ENCODE results near the gene CACNA1C. TPM values are rescaled to one million over a fixed set of nuclear protein-coding genes. Genes with fewer than 3 reads are reported as not detected.
A peak's percentile ranks its signal among the peaks of the same experiment; 100 is the strongest.

Gene CACNA1C
- total and polyA plus RNA-seq, 8 donors = 0.31 to 55.8 (median 7.2) TPM

GRCh38 chr12:2336409-2336829, 283.6 kb downstream of the CACNA1C start:
- TF ChIP-seq POLR2AphosphoS5 (IDR thresholded peaks at IDR 0.05) (peak; percentile 21 to 80 (median 59)), EP300 (IDR thresholded peaks at IDR 0.05) (no peak)
- Histone ChIP-seq H3K27ac (peak overlapping the region; percentile 1 to 87 (median 70)), H3K27me3 (no peaks in the 10 kb centered on the region), H3K9me3 (no peaks in the 10 kb centered on the region), H3K36me3 (no peaks in the 10 kb centered on the region), H3K4me3 (no peak overlapping the region), H3K4me1 (peaks cover 6 to 54% (median 32%) of the 10 kb centered on the region in 4 donors)
- intact Hi-C loops (cut with DNase I; ENCODE audit: low total_unique reads) = no loop called here
- WGBS, 5 donors = 38 to 57% (median 54%) methylated on average over 5 of the region's 5 CpGs
- peak in 1 of 2 donors; percentile 42 for DNase-seq

DNA sequence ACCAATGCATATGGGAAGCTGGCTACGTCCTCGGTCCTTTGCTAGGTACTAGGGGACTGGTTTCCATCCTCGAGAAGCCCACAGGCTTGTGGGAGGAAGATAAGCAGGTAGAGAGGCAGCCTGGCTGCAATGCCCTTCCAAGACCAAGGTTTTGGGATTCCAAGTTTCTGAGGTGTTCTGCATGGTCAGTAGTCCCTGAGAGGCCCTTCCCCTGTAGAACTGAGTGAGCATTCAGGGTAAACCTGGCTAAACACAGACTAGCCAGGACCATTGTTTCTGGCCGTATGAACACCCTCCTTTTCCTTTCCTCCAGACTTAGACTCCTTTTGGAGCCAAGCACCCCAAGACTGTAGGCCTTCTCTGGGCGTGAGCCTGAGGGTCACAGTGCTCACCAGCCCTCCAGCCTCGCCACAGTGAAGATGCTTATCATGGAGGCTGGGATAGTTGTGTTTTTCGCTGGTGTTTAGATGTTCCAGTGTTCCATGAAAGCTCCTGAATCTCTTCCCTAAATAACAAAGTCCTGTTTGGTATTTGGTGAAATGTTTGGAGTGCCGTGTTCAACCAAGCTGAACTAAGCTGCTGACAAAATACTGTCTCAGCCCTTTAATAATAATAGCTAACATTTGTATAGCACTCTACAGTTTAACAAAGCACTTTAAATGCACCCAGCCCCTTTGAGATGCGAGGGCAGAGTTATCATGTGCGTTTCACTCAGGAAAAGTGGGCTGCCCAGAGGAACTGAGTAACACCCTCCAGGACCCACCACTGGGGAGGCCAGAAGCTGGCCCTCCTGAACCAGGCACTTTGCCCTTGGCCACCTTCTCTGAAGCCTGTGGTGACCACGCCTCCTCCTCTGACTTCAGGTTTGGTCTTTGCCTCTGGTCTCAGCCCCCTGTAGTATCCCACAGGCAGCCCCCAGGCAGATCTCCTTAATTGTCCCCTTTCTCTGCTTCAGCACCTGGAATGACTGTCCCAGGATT, 284.5 kb downstream of the CACNA1C start:
- no peak overlapping the region for H3K4me3 ChIP-seq
- DNase-seq = no peak
- intact Hi-C loops (cut with DNase I; ENCODE audit: low total_unique reads) = no loop called here
- TF ChIP-seq POLR2AphosphoS5 (IDR thresholded peaks at IDR 0.05) (no peak), POLR2A (IDR thresholded peaks at IDR 0.05) (no peak), EP300 (IDR thresholded peaks at IDR 0.05) (no peak)
- TF ChIP-seq, protein P1, sequence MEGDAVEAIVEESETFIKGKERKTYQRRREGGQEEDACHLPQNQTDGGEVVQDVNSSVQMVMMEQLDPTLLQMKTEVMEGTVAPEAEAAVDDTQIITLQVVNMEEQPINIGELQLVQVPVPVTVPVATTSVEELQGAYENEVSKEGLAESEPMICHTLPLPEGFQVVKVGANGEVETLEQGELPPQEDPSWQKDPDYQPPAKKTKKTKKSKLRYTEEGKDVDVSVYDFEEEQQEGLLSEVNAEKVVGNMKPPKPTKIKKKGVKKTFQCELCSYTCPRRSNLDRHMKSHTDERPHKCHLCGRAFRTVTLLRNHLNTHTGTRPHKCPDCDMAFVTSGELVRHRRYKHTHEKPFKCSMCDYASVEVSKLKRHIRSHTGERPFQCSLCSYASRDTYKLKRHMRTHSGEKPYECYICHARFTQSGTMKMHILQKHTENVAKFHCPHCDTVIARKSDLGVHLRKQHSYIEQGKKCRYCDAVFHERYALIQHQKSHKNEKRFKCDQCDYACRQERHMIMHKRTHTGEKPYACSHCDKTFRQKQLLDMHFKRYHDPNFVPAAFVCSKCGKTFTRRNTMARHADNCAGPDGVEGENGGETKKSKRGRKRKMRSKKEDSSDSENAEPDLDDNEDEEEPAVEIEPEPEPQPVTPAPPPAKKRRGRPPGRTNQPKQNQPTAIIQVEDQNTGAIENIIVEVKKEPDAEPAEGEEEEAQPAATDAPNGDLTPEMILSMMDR (IDR thresholded peaks at IDR 0.05) = no peak
- H3K27me3 ChIP-seq = no peaks in the 10 kb centered on the region
- no peaks in the 10 kb centered on the region for H3K9me3 ChIP-seq
- H3K36me3 ChIP-seq = no peaks in the 10 kb centered on the region
- WGBS, 5 donors = 86 to 92% (median 91%) methylated on average over 11 of the region's 11 CpGs
- peaks cover 10 to 63% (median 38%) of the 10 kb centered on the region in 4 donors for H3K4me1 ChIP-seq
- peak overlapping the region in 4 of 5 donors; percentile 66 to 87 (median 77) for H3K27ac ChIP-seq

DNA sequence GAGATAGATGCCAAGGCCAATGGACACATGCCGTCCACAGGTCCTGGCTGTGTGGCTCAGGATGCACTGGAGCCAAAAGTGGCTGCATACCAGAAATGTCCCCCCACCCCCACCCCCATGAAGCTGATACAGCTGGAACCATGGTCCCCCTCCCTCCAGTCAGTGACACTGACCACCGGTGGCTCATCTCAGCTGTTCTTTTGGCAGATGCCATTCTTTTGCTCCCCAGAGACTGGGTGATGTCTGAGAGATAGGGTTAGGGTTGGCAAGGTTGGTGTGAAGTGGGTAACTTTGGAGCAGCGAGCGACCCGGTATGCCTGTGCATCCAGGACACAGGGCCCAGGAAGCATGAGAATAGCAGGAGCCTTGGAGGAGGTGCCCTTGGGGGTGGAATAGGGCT, 285.6 kb downstream of the CACNA1C start:
- 92 to 100% (median 97%) methylated on average over 4 to 5 of the region's 5 CpGs for WGBS, 5 donors
- TF ChIP-seq, protein P1 (IDR thresholded peaks at IDR 0.05) = no peak
- TF ChIP-seq POLR2AphosphoS5 (IDR thresholded peaks at IDR 0.05) = no peak
- TF ChIP-seq POLR2A (IDR thresholded peaks at IDR 0.05) = no peak
- no peak for TF ChIP-seq EP300 (IDR thresholded peaks at IDR 0.05)
- peak overlapping the region in 2 of 5 donors; percentile 84 to 87 for H3K27ac ChIP-seq
- H3K4me1 ChIP-seq = peaks cover 17 to 74% (median 44%) of the 10 kb centered on the region in 4 donors
- no peaks in the 10 kb centered on the region for H3K9me3 ChIP-seq
- intact Hi-C loops (cut with DNase I; ENCODE audit: low total_unique reads) = no loop called here
- H3K36me3 ChIP-seq = no peaks in the 10 kb centered on the region
- no peak for DNase-seq
- H3K4me3 ChIP-seq = no peak overlapping the region
- no peaks in the 10 kb centered on the region for H3K27me3 ChIP-seq

DNA sequence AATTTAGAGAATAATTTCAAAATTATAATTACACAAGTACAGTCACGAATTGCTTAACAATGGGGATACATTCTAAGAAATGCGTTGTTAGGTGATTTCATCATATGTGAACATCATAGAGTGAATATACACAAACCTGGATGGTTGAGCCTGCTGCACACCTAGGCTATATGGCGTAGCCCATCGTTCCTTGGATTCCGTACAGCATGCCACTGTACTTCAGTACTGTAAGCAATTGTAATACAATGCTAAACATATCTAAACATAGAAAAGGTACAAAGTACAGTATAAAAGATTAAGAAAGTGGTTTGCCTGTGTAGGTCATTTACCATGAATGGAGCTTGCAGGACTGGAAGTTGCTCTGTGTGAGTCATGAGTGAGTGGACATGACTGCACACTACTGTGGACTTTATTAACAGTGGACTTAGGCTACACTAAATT, 286.2 kb downstream of the CACNA1C start:
- intact Hi-C loops (cut with DNase I; ENCODE audit: low total_unique reads) = no loop called here
- Histone ChIP-seq H3K27ac (peak overlapping the region in 1 of 5 donors; percentile 84), H3K9me3 (no peaks in the 10 kb centered on the region), H3K4me1 (peaks cover 17 to 80% (median 47%) of the 10 kb centered on the region in 4 donors), H3K4me3 (no peak overlapping the region), H3K36me3 (no peaks in the 10 kb centered on the region), H3K27me3 (no peaks in the 10 kb centered on the region)
- 39 to 63% (median 47%) methylated on average over 5 of the region's 5 CpGs for WGBS, 5 donors
- DNase-seq = peak in 1 of 2 donors; percentile 62
- TF ChIP-seq POLR2AphosphoS5 (IDR thresholded peaks at IDR 0.05) = peak in 1 of 3 donors; percentile 60
- TF ChIP-seq, protein P1 (IDR thresholded peaks at IDR 0.05) = no peak
